Activated CD8-positive, alpha-beta memory T cell treated with anti-CD3 and anti-CD28 coated beads for 24 hours (primary cell): ENCODE measurements around the gene HS1BP3.

Source experiments
- DNase-seq: peaks from one replicate; pipeline ENCODE4 v3.0.0-alpha.2; 2020

The HS1BP3 gene

GRCh38 chr2:20615466-20616241, 35.2 kb downstream of the HS1BP3 start:
- no peak for DNase-seq

- no peak for DNase-seq
These were observed 35.8 kb downstream of the HS1BP3 start for GRCh38 chr2:20615068-20615465.

- DNase-seq = no peak
These were observed 36.5 kb downstream of the HS1BP3 start for GRCh38 chr2:20614201-20615067.

- no peak for DNase-seq
These were observed 37.7 kb downstream of the HS1BP3 start for GRCh38 chr2:20612925-20613916.

GRCh38 chr2:20611844-20612356, 39.0 kb downstream of the HS1BP3 start:
- no peak for DNase-seq

GRCh38 chr2:20611077-20611843, 39.6 kb downstream of the HS1BP3 start:
- no peak for DNase-seq

GRCh38 chr2:20609995-20610357, 40.9 kb downstream of the HS1BP3 start:
- no peak for DNase-seq

- DNase-seq = no peak
These were observed 41.4 kb downstream of the HS1BP3 start for GRCh38 chr2:20609349-20609994.

GRCh38 chr2:20608666-20609348, 42.1 kb downstream of the HS1BP3 start:
- no peak for DNase-seq

- DNase-seq = no peak
These were observed 43.5 kb downstream of the HS1BP3 start for GRCh38 chr2:20607446-20607845.

- DNase-seq = no peak
These were observed 44.7 kb downstream of the HS1BP3 start for GRCh38 chr2:20606198-20606597.

- DNase-seq = no peak
These were observed 45.9 kb downstream of the HS1BP3 start for GRCh38 chr2:20604951-20605381.

- no peak for DNase-seq
These were observed 46.4 kb downstream of the HS1BP3 start for GRCh38 chr2:20604401-20604911.

- no peak for DNase-seq
These were observed 47.1 kb downstream of the HS1BP3 start for GRCh38 chr2:20603791-20604190.

GRCh38 chr2:20602803-20603202, 48.1 kb downstream of the HS1BP3 start:
- DNase-seq = no peak

- no peak for DNase-seq
These were observed 50.1 kb downstream of the HS1BP3 start for GRCh38 chr2:20600756-20601325.

GRCh38 chr2:20599861-20600461, 50.9 kb downstream of the HS1BP3 start:
- DNase-seq = no peak

GRCh38 chr2:20599001-20599600, 51.8 kb downstream of the HS1BP3 start:
- DNase-seq = no peak

GRCh38 chr2:20597860-20598183, 53.1 kb downstream of the HS1BP3 start:
- no peak for DNase-seq
